SK-N-MC (cell line): Measurements from ENCODE around the gene ANKRD11.

Source experiments
- EZH2 ChIP-seq: fragments of 200-600 bp; sonication (generic); IDR thresholded peaks from one replicate; pipeline ENCODE4 v1.6.1; 2017; ENCODE audit warnings: antibody characterized with exemption
- FOXP2 ChIP-seq: optimal IDR thresholded peaks from 2 replicates; pipeline ENCODE3; 2011; ENCODE audit warnings: mild to moderate bottlenecking, moderate library complexity; ENCODE audit not compliant: insufficient read depth; ENCODE audit errors: extremely low read length, control extremely low read depth
- POLR2AphosphoS5 ChIP-seq: IDR thresholded peaks from 2 replicates; pipeline ENCODE4 v1.6.1; 2012; ENCODE audit warnings: mild to moderate bottlenecking, low read depth, low read length, borderline replicate concordance

GRCh38 chr16:89295915-89296314 is 194.4 kb downstream of the ANKRD11 start:
- TF ChIP-seq EZH2 (no peak), POLR2AphosphoS5 (no peak), FOXP2 (no peak)
